HG03378 (cell line): ENCODE results near the gene SORL1-AS1.
A peak's percentile ranks its signal among the peaks of the same experiment; 100 is the strongest.
"Not testable (repeated sequence)": the region's sequence is repeated elsewhere in the genome, so short reads cannot be mapped to it uniquely, and the experiment has no call there.

Source experiments
- ATAC-seq: cut with Tn5 transposase; IDR thresholded peaks from one replicate; pipeline ENCODE4 v1.9.1; 2021; ENCODE audit warnings: mild to moderate bottlenecking, moderate library complexity; ENCODE audit not compliant: unreplicated experiment

Gene SORL1-AS1

GRCh38 chr11:121431820-121432526 lies 20.8 kb downstream of the SORL1-AS1 start:
- ATAC-seq = no peak

GRCh38 chr11:121429556-121429955 lies 23.2 kb downstream of the SORL1-AS1 start:
- ATAC-seq = no peak

GRCh38 chr11:121427400-121427744 lies 25.4 kb downstream of the SORL1-AS1 start:
- no peak for ATAC-seq

DNA sequence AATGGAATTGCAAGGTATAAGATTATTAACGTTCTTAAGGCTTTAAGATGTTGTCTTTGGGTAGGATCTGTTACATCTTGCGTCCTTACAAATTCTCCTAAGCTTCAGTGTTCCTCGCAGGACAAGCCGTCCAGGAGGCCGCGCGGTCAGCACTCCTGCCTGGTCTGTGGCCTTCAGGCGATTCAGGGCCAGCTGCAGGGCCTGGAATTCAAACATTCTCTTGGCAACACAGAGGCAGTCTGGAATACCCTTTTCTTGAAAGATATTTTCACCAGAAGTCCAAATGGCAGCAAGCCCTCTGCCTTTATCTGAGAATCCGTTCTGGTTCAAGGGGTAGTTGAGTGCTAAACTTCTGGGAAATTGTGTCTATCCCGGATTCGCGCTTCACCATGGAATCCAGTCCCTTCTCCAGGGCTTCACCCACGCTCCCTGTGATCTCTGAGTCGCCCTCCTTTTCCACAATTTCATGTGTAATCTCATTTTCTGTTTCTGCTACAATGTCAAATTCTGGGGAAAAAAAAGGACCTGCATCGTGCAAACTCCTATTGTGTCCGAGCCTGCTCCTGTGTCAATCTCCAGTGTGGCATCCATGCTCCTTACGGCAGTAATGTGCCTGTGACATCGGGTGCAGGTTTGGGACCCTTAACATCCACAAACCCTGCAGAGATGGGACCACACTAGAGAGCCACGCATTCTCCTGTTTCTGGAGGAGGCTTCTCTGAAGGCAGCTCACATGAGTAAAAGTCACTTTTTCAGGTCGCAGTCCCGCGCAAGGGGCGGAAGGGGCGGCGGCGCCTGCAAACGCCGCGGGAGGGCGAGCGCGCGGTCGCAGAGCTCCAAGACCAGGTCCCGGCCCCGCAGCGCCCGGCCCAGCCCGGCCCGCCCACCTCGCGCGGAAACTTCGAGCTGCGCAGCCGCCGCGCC lies 26.0 kb downstream of the SORL1-AS1 start:
- ATAC-seq = no peak

DNA sequence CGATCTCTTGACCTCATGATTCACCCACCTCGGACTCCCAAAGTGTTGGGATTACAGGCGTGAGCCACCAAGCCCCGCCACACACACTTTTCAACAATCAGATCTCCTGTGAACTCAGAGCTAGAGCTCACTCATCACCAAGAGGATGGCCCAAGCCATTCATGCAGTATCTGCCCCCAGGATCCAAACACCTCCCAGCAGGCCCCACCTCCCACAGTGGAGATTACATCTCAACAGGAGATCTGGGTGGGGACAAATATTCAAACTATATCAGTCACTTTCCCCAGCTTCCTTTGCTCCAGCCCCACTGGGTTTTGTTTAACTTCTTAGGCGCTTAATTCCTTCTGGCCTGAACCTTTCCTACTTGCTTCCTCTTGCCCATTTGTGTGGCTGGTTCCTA lies 26.9 kb downstream of the SORL1-AS1 start:
- no peak for ATAC-seq

- peak; percentile 43 for ATAC-seq
Observed at GRCh38 chr11:121422675-121423074, 30.1 kb downstream of the SORL1-AS1 start.

- ATAC-seq = no peak
Observed at GRCh38 chr11:121421149-121421901, 31.4 kb downstream of the SORL1-AS1 start.

DNA sequence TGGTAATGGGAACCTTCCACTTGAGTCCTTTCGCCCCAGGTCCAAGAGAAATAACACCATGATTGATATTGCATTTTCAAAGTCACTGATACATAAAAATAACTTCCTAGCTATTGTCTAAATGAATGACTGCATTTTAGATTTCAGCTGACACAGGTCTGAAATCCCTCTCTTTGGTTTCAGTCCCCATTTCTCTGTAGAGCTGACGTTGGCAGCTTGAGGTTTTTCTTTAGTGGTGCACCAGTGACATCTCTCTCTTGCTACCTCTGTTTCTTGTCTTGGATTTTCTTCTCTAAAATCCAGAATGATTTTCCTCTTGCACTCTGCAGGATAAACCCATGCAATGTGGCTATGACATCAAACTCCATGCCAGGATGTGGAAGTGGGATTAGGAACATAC lies 32.4 kb downstream of the SORL1-AS1 start:
- no peak for ATAC-seq

- no peak for ATAC-seq
Observed at GRCh38 chr11:121419836-121420235, 32.9 kb downstream of the SORL1-AS1 start.

GRCh38 chr11:121418625-121419114 lies 34.1 kb downstream of the SORL1-AS1 start:
- peak; percentile 40 for ATAC-seq

GRCh38 chr11:121417607-121418006 lies 35.2 kb downstream of the SORL1-AS1 start:
- ATAC-seq = no peak

GRCh38 chr11:121417055-121417551 lies 35.7 kb downstream of the SORL1-AS1 start:
- ATAC-seq = peak; percentile 63

DNA sequence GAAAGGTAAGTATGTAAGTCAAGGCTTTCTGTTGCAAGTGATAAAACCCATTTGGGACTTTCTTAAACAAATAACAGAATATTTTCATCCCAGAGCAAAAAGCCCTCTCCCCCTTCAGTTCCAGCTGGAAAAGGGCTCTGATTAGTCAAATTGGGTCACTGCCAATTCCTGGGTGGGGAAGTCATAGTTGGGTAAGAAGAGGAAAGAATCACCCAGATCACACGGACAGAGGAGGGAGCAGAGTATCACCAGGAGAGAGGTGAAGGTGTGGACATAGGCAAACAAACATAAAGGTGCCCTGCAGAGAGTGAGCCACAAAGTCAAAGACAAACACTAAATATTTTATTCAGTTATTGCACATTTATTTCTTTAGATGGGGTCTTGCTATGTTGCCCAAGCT lies 36.9 kb downstream of the SORL1-AS1 start:
- no peak for ATAC-seq

DNA sequence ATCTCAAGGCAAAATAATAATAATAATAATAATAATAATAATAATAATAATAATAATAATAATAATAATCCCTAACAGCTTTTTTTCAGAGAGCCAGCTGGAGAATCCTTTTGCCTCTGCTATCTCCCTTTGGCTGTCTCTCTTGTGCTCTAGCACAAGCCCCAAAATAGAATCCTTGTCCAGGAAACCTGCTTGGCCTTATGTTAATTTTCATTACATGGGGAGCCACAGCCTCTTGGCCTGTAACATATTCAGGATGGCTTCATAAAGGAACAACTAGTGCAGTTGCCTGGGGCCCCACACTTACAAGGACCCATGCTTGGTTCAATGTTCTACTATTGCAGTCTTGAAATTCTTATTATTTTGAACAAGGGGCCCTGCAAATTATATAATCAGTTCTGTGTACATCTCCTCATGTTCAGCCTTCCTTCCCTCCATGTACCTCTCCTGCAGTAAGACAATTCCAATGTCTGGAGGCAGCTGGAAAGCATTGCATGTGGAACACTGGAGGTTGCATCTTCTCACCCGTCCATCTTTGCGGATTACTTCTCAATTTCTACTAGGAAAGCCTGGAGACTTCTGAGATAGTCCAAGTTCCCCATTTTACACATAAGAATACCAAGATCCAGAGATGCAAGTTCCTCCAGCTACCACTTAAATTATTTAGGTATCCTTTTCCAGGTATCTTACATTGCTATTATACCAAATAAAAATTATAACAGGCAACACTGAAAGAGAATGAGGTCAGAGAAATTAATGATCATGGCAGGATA lies 38.4 kb downstream of the SORL1-AS1 start:
- no peak for ATAC-seq

DNA sequence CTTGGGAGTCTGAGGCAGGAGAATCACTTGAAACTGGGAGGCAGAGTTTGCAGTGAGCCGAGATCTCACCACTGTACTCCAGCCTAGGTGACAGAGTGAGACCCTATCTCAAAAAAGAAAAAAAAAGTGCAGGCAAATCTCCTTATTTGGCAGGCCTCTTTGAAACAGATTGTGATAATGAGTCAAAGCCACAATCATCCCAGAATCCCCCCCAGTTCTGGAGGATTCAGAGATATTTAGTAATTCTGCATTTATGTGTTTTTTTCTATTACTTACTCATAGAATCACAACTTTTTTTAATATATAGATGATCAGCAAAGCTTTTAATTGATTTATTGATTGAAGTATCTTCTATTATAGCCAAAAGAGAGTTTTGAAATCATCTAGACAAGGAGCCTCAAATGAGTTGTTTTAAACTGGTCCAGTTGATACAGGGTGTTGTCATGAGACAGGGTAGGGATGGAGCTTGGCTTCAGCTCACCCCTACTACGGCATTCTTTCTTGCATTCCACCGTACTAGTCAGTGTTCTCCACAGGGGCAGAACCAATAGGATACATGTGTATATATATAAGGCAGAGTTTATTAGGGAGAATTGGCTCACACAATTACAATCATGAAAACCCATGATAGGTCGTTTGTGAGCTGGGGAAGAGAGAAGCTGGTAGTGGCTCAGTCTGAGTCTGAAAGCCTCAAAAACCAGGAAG lies 39.9 kb downstream of the SORL1-AS1 start:
- ATAC-seq = no peak

- no peak for ATAC-seq
Observed at GRCh38 chr11:121412000-121412587, 40.7 kb downstream of the SORL1-AS1 start.

DNA sequence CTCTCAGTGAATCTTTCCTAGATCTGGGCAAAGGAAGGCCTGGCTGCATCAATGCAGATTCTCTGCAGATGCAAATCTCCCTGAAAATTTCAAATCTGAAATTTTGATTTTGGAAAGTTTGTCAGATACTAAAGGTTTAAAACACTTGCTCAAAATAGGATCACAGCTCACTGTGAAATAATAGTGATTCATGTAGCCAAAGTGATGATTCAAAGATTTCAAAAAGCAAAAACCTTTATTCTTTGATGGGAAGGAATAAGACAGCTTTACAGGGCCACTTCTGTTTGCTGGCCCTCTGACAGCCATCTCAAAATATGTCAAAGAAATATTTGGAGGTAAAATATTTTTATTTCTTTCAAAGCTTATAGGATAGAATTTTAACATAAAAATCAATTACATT lies 41.4 kb downstream of the SORL1-AS1 start:
- not testable (repeated sequence) for ATAC-seq

DNA sequence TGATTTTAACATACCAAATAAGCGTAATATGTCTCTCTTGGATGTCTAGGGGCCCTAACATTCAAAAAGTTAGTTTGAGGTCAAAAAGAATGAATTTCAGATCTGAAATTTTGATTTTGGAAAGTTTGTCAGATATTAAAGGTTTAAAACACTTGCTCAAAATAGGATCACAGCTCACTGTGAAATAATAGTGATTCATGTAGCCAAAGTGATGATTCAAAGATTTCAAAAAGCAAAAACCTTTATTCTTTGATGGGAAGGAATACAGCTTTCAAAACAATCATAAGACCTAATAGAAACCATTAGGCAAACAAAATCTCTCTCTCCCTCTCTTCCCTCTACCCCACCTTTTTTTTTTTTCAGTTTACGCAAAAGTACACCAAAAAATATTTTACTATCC lies 42.7 kb downstream of the SORL1-AS1 start:
- not testable (repeated sequence) for ATAC-seq

DNA sequence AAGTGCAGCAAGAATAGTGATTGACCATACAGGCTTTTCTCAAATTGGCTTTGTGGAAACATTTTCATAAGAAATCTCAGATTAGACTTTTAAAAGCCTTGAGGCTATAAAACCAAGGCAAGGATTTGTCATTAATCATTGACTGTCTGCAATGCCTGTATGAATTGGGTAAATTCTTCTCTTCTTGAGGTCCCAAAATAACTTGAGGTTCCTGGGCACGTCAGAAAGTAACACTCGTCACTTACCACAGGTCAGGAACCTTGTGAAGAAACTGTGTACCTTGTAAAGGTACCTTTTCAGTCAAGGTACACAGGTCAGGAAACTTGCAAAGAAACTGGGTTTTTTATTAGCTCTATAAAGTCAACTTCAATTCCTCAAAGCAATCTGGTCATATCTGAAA lies 43.9 kb downstream of the SORL1-AS1 start:
- no peak for ATAC-seq
